Posterior vena cava (tissue), 2 donors: ENCODE data around the gene DMD. TPM values are rescaled to one million over a fixed set of nuclear protein-coding genes. Genes with fewer than 3 reads are reported as not detected.

ENCODE experiments used
- DNase-seq: peaks from one replicate; pipeline ENCODE4 v3.0.0-alpha.2; 2020; ENCODE audit warnings: low spot score
- intact Hi-C, 2 donors: fragments of 100-400 bp; cut with DNase I; formaldehyde crosslinking; loops; one replicate each; pipeline versions ENCODE4 v1.14.1 to v1.14.2; 2022 to 2023
- total RNA-seq, 2 donors: library from RNA; stranded (reverse); fragmentation: NEBNext Ultra II Directional; extraction: Animal tissue kit (Norgen Biotek cat#: 25700); gene quantifications; one replicate each; pipeline ENCODE4 v1.2.1, GENCODE V29; 2021
- donor health status: DM: yes; HTN: yes; CAD: no.
- donor health status: DM: yes; HTN: yes; CAD: no.

DMD gene
- total RNA-seq, 2 donors from 2014 or later: 132 to 139 TPM

DNA sequence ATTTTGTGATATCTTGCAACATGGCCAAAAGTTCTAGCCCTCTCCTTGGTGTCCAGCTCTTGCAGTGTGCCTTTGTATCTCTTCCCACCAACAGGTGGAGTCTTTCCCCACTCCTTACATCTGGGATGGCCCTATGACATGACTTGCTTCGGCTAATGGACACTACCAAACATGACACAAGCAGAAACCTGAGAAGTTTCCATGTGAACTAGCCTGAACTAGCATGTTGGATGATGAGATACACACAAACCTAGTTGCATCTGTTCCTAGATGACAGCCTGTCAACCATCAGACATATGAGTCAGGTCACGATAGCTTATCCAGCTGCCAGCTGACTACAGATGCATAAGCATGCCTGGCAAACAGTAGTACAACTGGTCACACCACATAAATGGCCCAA, 1932.0 kb downstream of the DMD start:
- intact Hi-C loops: no loop called here
- no peak for DNase-seq

DNA sequence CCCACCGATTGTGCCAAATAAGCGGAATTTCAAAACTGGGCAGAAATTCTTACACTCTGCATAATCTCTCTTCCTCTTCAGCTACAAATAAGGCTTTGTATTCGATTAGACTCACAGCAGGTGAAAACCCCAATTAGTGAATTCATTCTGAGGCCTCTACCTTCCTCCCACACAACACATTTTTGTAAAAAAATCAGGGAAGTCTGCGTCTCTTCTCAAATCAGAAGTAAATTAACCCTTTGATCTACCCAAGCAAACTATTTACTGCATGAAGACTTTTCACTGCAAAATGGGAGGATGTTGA, 1938.9 kb downstream of the DMD start:
- DNase-seq: no peak
- intact Hi-C loops: no loop called here

GRCh38 chrX:31271615-31272471, 1939.5 kb downstream of the DMD start:
- no peak for DNase-seq
- intact Hi-C loops: no loop called here

DNA sequence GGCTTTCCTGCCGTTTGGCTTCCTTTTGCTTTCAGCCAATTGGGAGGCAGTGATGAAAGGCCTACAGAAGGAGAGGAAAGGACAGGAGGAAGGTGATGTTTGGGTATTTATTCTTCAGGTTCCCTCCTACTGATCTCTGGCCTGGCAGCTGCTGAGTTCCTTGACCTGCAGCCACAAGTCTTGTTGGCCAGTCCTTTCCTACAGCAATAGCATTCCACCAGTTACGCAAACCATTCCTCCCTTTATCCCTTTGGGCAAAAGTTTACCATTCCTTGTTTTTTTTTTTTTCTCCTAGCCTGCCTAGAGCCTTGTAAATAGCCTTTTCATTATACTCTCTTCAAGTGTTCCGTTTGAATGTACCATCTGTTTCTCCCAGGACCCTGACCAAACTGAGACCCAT, 1941.4 kb downstream of the DMD start:
- DNase-seq: no peak
- intact Hi-C loops: no loop called here

DNA sequence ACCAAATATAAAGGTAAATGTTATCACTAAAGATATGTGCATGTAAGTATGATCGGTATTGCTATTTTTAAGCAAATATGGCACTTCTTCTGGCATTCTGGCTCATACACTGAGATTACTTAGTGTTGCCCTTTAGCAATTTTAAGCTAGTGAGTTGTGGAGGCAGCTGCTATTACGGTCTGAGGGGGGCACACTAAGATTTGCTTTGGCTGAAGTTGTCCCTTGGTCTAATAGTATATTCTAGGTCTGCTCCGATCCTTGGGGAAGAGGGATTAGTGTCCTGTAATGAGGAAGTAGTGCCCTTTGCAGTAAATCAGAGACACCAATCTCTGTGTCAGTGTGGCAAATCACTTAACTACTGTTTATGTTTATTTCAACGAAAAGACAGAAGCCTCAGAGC, 1943.0 kb downstream of the DMD start:
- intact Hi-C loops: no loop called here
- DNase-seq: no peak

DNA sequence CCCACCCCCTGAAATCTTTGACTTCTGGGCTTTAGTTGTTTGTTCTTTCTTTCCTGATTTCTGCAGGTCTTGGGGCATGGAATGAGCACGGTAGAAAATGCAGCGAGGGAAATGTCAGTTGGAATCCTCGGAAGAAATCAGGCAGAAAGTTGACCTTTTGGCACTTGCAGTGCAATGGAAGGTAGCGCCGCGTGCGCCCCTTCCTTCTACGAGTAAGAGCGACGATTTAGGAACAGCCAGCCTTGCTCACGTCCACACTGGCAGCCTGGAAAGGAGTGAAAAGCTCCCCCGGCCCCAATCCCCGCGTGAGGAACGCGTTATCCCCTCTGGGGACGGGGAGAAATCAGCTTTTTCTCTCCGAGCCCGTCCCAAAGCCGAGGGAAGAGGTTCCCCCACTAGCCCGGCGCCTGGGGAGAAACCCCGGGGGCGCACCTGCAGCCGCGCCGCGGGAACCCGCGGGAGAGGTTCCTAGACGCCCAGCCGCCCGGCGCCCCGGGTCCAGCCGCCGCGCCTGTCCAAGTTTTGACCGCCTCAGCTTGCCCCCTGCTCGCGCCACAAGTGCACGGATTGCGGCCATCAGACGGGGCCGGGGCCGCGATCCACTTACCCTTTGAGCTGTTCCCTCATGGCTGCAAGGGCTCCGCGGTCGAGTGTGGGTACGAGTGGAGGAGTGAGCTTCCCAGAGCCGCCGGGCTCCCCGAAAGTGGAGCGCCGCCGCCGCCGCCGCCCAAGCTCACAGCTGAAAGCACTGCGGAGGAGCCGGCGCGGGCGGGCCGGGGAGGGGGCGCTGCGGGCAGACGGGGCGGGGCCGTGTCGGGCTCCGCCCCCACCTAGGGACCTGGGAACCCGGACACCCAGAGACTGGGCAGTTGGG, 1944.9 kb downstream of the DMD start:
- intact Hi-C loops: no loop called here
- DNase-seq: peak; percentile 82

DNA sequence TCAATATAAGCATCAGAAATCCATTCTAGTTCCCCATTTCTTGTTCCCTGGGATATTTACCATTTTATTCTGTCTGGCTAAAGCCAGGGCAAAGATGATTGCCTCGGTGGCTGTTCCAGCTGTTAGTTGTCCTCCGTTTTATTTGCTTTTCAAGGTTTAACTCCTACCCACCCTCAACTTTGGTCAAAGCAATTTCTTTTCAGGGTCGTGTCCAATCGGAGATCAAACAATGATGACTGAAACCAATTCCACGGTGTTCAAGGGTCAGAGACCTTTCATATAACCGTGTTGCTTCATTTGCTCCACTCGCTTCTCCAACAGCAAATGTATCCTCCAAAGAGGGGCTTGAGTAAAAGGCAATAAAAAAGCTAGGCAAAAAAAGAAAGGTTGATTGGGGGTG, 1946.0 kb downstream of the DMD start:
- DNase-seq: no peak
- intact Hi-C loops: no loop called here

GRCh38 chrX:31260351-31260750, 1951.0 kb downstream of the DMD start:
- intact Hi-C loops: no loop called here
- no peak for DNase-seq

DNA sequence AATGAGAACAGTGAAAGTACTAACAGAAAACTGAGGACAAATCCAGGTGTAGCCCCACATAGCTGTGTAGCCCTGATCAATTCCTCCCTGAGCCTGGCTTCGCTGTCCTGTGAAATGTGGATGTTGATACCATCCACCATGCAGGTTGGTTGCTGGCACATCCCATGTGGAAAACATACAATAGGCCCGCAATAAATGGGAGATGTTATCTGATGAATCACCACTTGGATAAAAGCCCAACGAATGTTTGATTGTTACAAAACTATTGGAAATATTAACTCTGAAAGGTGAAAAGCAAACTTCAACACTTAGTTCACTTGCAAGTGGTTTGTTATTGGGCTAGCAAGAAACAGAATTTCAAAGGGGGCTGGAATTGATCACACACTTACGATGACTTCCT, 1953.2 kb downstream of the DMD start:
- intact Hi-C loops: no loop called here
- no peak for DNase-seq

- intact Hi-C loops: no loop called here
- no peak for DNase-seq
Observed at GRCh38 chrX:31255310-31256033, 1955.9 kb downstream of the DMD start.

DNA sequence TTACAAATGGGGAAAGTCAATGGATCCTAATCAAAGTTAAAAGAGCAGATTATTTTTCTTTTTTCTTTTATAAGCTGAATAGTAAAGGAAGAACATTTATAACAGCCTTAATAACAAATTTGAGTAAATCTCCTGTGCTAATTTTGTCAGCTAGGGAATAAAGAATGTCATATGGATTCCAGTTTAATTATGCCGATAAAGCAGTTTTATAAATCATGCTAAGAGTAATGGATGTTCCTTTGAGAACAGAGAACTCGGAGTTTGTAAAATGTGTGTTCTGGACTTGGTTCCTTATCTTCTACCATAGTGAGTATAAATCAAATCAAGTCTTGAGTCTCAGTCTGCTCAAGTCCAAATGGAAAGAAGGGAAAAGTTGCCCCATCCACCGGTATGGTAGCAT, 1959.2 kb downstream of the DMD start:
- intact Hi-C loops: no loop called here
- DNase-seq: no peak

DNA sequence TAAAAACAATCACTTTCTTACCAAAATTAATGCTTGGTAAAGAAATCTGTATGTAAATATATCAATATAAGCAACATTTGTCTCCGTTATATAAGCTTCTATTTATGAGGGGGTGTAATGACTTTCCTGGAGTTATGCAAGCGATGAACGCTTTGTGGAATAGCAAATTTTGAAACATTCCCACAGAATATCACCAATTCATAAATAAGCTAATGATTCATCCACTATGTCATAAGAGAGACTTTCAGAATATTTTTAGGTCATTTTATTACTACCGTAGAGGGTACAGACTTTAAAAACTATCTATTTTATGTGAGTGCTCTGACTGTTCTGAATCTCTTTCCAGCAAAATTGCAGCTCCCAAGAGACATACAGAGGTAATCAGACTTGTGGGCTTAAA, 1960.0 kb downstream of the DMD start:
- DNase-seq: no peak
- intact Hi-C loops: no loop called here

DNA sequence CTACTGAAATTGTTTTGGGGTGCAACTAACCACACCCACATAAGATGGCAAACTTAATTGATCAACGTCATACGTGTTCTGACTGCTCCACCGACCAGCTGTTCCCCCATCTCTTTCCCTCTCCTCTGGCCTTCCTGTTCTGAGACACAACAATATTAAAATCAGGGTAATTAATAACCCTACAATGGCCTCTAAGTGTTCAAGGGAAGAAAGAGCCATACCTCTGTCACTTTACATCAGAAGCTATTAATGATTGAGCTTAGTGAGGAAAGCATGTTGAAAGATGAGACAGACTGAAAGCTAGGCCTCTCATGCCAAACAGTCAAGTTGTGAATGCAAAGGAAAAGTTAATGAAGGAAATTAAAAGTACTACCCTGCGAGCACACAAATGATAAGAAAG, 1965.6 kb downstream of the DMD start:
- DNase-seq: no peak
- intact Hi-C loops: no loop called here

- DNase-seq: no peak
- intact Hi-C loops: no loop called here
Observed at GRCh38 chrX:31243804-31244203, 1967.5 kb downstream of the DMD start.

DNA sequence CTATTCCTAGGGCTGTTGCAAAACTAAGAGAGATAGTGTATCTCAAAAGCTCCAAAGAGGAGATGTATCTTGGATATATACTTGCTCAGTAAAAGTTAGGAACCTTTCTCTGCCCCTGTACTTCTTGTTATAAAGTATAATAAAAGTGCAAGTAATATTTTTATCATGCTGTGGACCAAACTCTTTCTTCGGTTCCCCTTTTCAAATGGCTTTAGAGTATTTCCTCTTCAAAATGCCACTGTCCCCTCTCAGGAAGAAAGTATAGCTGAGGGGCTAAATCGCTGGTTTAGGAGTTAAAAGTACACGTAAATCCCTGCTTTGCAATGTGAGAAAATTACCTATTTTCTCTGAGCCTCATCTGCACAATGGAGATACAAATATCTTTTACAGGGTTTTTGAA, 1970.4 kb downstream of the DMD start:
- intact Hi-C loops: no loop called here
- DNase-seq: no peak

DNA sequence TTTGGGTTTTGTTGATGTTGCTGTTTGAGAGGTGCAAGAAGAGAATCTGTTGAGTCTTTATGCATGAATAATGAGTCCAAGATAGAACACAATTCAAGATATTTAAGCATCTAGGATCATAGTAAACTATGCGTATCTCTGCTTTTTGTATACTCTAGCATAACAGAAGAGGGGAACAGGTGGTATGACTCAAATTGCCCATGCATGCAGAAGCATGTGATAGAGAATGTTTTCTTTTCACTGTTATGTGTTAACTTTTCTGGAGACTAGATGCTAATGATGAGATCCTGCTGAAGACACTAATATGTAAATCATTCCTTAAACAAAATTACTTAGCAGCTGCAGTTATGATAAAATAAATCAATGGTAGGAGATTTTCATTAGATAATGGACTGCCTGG, 1974.2 kb downstream of the DMD start:
- intact Hi-C loops: no loop called here

DNA sequence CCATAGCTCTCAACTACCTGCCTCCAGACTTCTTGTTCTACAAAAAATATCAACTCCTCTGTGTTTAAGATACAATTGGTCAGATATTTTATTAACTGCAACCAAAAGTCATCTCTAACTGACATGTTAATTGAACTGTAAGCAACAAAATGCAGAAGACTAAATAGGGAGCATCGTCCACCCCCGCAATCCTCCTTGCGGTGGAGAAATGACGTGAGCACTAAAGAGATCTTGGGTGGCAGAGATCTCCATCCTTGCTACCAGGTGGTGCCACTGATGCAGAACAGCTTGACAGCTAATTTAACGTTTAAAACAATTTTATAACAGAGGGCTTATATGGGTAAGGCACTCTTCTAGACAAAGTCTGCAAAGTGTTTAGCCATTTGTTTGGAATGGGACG, 1975.1 kb downstream of the DMD start:
- no peak for DNase-seq
- intact Hi-C loops: no loop called here

More for the DNA sequence above, 1974.2 kb downstream of the DMD start:
- no peak for DNase-seq

- intact Hi-C loops: no loop called here
- no peak for DNase-seq
Observed at GRCh38 chrX:31233941-31234496, 1977.3 kb downstream of the DMD start.

DNA sequence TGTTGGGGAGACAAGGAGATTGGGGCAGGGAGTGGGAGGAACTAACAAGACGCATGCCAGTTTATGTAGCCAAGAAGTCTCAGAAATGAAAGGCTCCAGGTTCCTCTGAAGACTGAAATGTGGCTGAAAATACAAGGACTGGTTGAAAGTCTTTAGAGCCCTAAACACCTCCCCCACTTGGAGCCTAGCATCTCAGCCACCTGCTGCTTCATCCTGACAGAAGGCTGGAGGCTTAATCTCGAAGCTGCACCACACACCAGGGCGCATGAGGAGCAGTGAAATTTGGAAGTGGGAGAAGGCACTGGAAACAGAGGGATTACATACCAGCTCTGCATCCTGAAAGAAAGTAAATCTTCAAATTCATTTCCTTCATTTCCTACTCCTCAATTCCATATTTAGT, 1978.8 kb downstream of the DMD start:
- intact Hi-C loops: no loop called here
- DNase-seq: no peak

DNA sequence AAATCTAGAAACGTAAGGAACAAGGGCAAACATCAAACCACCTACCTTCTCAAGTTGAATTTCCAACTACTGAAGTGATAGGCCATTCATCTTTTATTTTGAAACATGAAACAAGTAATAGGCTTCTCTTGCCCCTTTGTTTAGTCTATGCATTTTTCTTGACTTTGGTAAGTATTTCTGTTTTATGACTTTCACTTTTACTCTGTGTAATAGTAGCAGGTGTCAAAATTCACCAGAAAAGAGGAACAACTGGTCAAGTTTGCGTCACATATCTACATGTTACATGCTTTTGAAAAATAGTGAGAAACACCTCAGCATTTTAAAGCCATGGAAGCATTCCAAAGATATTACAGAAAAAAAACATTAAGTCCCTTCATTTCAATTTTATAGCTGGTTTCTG, 1982.4 kb downstream of the DMD start:
- DNase-seq: no peak
- intact Hi-C loops: no loop called here
